Endothelial cell of umbilical vein (primary cell): ENCODE measurements around the gene LRRC14B. TPM values are rescaled to one million over a fixed set of nuclear protein-coding genes. Genes with fewer than 3 reads are reported as not detected.

ENCODE experiments used
- BruUV-seq: library from RNA; stranded (reverse); fragments of 400-500 nt; replicated peaks from 2 replicates; lab custom pipeline; 2021; lab: Mats Ljungman, UMichigan
- CTCF ChIA-PET: fragments of 300-600, 350-600 bp; sonication (Branson Sonifier 250); formaldehyde crosslinking; loops from one replicate; lab custom pipeline; 2021; ENCODE audit warnings: antibody characterized with exemption, inconsistent platforms; lab: Charles Lee
- POLR2A ChIA-PET: fragments of 300-600, 350-600 bp; sonication (Branson Sonifier 250); formaldehyde crosslinking; loops from one replicate; lab custom pipeline; 2021; ENCODE audit warnings: antibody characterized with exemption, inconsistent platforms; lab: Charles Lee
- DNase-seq: peaks from one replicate; pipeline ENCODE4 v3.0.0-alpha.2; 2011; ENCODE audit warnings: low read depth, low spot score
- FAIRE-seq: peaks from 2 replicates; lab custom pipeline; 2011; peaks lifted over from hg19 to GRCh38; lab: Jason Lieb, UNC
- H2AFZ ChIP-seq: 2 replicates; pipeline ENCODE4 v1.6.0; 2012; ENCODE audit warnings: low read depth, low read length, control low read depth, inconsistent platforms
- H3K27ac ChIP-seq: 2 replicates; pipeline ENCODE4 v1.5.1; 2011; ENCODE audit warnings: low read depth, mild to moderate bottlenecking, control low read depth, low read length, moderate library complexity; ENCODE audit not compliant: insufficient read depth
- H3K27me3 ChIP-seq, 2 experiments: 2 replicates each; pipeline versions ENCODE4 v1.6.0 to v1.6.1; 2011; ENCODE audit warnings: low read length in 2 of 2, mixed read lengths in 1 of 2; ENCODE audit not compliant: control insufficient read depth in 2 of 2, insufficient read depth in 2 of 2
- H3K36me3 ChIP-seq, 2 experiments: 2 replicates in 1 of 2; 3 replicates in 1 of 2; pipeline ENCODE4 v1.5.1; 2011; ENCODE audit warnings: low read length in 2 of 2, mild to moderate bottlenecking in 1 of 2, moderate library complexity in 1 of 2; ENCODE audit not compliant: control insufficient read depth in 2 of 2, insufficient read depth in 2 of 2; ENCODE audit errors: extremely low read depth in 1 of 2
- H3K4me1 ChIP-seq: 3 replicates; pipeline ENCODE4 v1.5.1; 2011; ENCODE audit warnings: mild to moderate bottlenecking, low read length; ENCODE audit not compliant: control insufficient read depth, insufficient read depth; ENCODE audit errors: extremely low read depth
- H3K4me2 ChIP-seq: 2 replicates; pipeline ENCODE4 v1.6.1; 2011; ENCODE audit warnings: low read length, control low read depth, mixed read lengths; ENCODE audit not compliant: insufficient read depth
- H3K4me3 ChIP-seq, 3 experiments: fragments of 200-600 bp in 1 of 3; sonication (generic), shearing (Covaris generic) in 1 of 3; replicated peaks in 1 of 3; 2 replicates each; pipeline ENCODE4 v1.5.1; 2011 to 2016; ENCODE audit warnings: control low read depth in 3 of 3, low read length in 3 of 3, mild to moderate bottlenecking in 2 of 3, inconsistent platforms in 1 of 3, low read depth in 1 of 3, moderate library complexity in 1 of 3; ENCODE audit not compliant: insufficient read depth in 1 of 3
- H3K79me2 ChIP-seq: 2 replicates; pipeline ENCODE4 v1.6.0; 2012; ENCODE audit warnings: low read length, inconsistent platforms; ENCODE audit not compliant: control insufficient read depth, insufficient read depth
- H3K9ac ChIP-seq: replicated peaks from 2 replicates; pipeline ENCODE3; 2011; ENCODE audit warnings: low read length, control low read depth; ENCODE audit not compliant: insufficient read depth; ENCODE audit errors: extremely low read depth
- H3K9me1 ChIP-seq: replicated peaks from 3 replicates; pipeline ENCODE4 v1.6.0; 2011; ENCODE audit warnings: mild to moderate bottlenecking, low read length; ENCODE audit not compliant: control insufficient read depth, insufficient read depth; ENCODE audit errors: extremely low read depth
- H3K9me3 ChIP-seq: replicated peaks from 2 replicates; pipeline ENCODE4 v1.5.1; 2012; ENCODE audit warnings: low read length, inconsistent platforms; ENCODE audit not compliant: control insufficient read depth, insufficient read depth
- H4K20me1 ChIP-seq: replicated peaks from 2 replicates; pipeline ENCODE3; 2011; ENCODE audit warnings: mild to moderate bottlenecking, low read length; ENCODE audit not compliant: control insufficient read depth, insufficient read depth; ENCODE audit errors: extremely low read depth
- CTCF ChIP-seq, 2 donors: IDR thresholded peaks; 1 replicate in 1 of 2; 2 replicates in 1 of 2; pipeline ENCODE4 v1.5.1; 2011; ENCODE audit warnings: low read length in 2 of 2, mild to moderate bottlenecking in 2 of 2, moderate library complexity in 2 of 2, control low read depth in 1 of 2, inconsistent platforms in 1 of 2, low read depth in 1 of 2; ENCODE audit not compliant: insufficient read depth in 1 of 2; ENCODE audit errors: extremely low read depth in 1 of 2
- EZH2 ChIP-seq: IDR thresholded peaks from 2 replicates; pipeline ENCODE4 v1.6.1; 2012; ENCODE audit warnings: borderline replicate concordance, low read depth, mild to moderate bottlenecking, moderate library complexity, low read length, inconsistent platforms; ENCODE audit not compliant: severe bottlenecking
- FOS ChIP-seq: IDR thresholded peaks from 2 replicates; pipeline ENCODE4 v1.6.1; 2011; ENCODE audit warnings: mild to moderate bottlenecking, low read length, moderate library complexity, borderline replicate concordance; ENCODE audit not compliant: insufficient read depth
- GATA2 ChIP-seq: IDR thresholded peaks from 2 replicates; pipeline ENCODE4 v1.7.0; 2011; ENCODE audit warnings: low read depth, mild to moderate bottlenecking, moderate library complexity, mixed read lengths, low read length; ENCODE audit not compliant: insufficient read length, insufficient read depth
- JUN ChIP-seq: IDR thresholded peaks from 2 replicates; pipeline ENCODE4 v1.6.1; 2011; ENCODE audit warnings: borderline replicate concordance, low read depth; ENCODE audit not compliant: insufficient read length, insufficient read depth
- MYC ChIP-seq: IDR thresholded peaks from one replicate; pipeline ENCODE4 v1.6.1; 2011; ENCODE audit warnings: mild to moderate bottlenecking, low read depth, low read length
- POLR2A ChIP-seq: IDR thresholded peaks from 2 replicates; pipeline ENCODE4 v1.6.1; 2012; ENCODE audit warnings: low read depth, mild to moderate bottlenecking, control low read depth, low read length
- POLR2AphosphoS5 ChIP-seq: IDR thresholded peaks from 2 replicates; pipeline ENCODE4 v1.6.1; 2012; ENCODE audit warnings: low read depth, mild to moderate bottlenecking, control low read depth, low read length, moderate library complexity; ENCODE audit not compliant: insufficient read depth
- dilution Hi-C: fragments of 300-500 bp; cut with MboI; formaldehyde crosslinking; loops from one replicate; pipeline ENCODE4 v1.15.0; 2019; ENCODE audit warnings: low sequenced_read_pairs; ENCODE audit not compliant: extremely low pct_ligation_motif_present
- intact Hi-C: fragments of 100-400 bp; cut with micrococcal nuclease; formaldehyde crosslinking; loops from one replicate; pipeline ENCODE4 v1.10.0; 2022
- polyA plus RNA-seq, 4 experiments: library from polyadenylated mRNA; depleted of rRNA in 3 of 4; stranded (reverse) in 3 of 4; unstranded in 1 of 4; fragments of >200 nt; gene quantifications; 2 replicates each; pipeline versions ENCODE4 v1.2.1 to v1.2.3, GENCODE V29; 2011 to 2012; ENCODE audit warnings: missing spikeins in 1 of 4
- total RNA-seq: library from RNA; stranded (reverse); gene quantifications from 2 replicates; pipeline ENCODE4 v1.2.3, GENCODE V29; 2021
- TF ChIP-seq, protein P1 (sequence below): IDR thresholded peaks from 2 replicates; pipeline ENCODE4 v1.6.1; 2011; ENCODE audit not compliant: insufficient read depth, insufficient read length

The LRRC14B gene
- total and polyA plus RNA-seq, 2 donors (not counting 3 experiments of a cell fraction or from before 2014, with no cell fraction given): not detected

DNA sequence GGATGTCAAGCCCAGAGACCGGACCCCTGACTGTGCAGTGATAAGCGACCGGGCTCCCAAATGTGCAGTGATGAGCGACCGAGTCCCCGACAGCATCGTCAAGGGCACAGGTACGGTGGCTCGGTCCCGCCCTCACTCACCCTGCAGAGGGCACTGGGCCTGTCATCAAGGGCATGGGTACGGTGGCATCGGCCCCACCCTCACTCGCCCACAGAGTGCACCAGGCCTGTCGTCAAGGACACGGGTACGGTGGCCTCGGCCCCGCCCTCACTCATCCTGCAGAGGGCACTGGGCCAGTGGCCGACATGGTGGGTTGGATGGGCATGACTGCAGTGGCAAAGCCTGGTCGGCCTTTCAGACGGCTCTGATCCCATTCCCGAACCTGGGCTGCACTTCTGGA lies 9.7 kb upstream of the LRRC14B start:
- no TSS peak for BruUV-seq
- Histone ChIP-seq H3K27me3 (peaks cover 8 to 10% of the 10 kb centered on the region in 2 experiments), H4K20me1 (no peaks in the 10 kb centered on the region), H3K4me3 (no peak overlapping the region), H3K79me2 (no peaks in the 10 kb centered on the region), H3K36me3 (no peaks in the 10 kb centered on the region), H3K4me2 (no peak overlapping the region), H3K4me1 (no peaks in the 10 kb centered on the region), H2AFZ (no peak overlapping the region), H3K9me3 (no peaks in the 10 kb centered on the region), H3K27ac (no peak overlapping the region), H3K9me1 (no peaks in the 10 kb centered on the region), H3K9ac (no peak overlapping the region)
- dilution Hi-C loops (no loop called here), intact Hi-C loops (no loop called here)
- ChIA-PET CTCF (no interaction called here), POLR2A (no interaction called here)
- TF ChIP-seq MYC (no peak), FOS (no peak), JUN (no peak), POLR2A (no peak)
- TF ChIP-seq, protein P1, sequence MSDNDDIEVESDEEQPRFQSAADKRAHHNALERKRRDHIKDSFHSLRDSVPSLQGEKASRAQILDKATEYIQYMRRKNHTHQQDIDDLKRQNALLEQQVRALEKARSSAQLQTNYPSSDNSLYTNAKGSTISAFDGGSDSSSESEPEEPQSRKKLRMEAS: no peak
- FAIRE-seq (no peak), DNase-seq (no peak)

- Histone ChIP-seq H3K9me1 (no peaks in the 10 kb centered on the region), H3K79me2 (no peaks in the 10 kb centered on the region), H3K36me3 (no peaks in the 10 kb centered on the region), H3K27ac (no peak overlapping the region), H2AFZ (no peak overlapping the region), H3K4me2 (no peak overlapping the region), H4K20me1 (no peaks in the 10 kb centered on the region), H3K9me3 (no peaks in the 10 kb centered on the region), H3K27me3 (peaks cover 8 to 10% of the 10 kb centered on the region in 2 experiments), H3K9ac (no peak overlapping the region), H3K4me3 (no peak overlapping the region), H3K4me1 (no peaks in the 10 kb centered on the region)
- CTCF ChIA-PET: no interaction called here
- dilution Hi-C loops: no loop called here
- intact Hi-C loops: no loop called here
- no peak for FAIRE-seq
- no peak for DNase-seq
- POLR2A ChIA-PET: no interaction called here
- BruUV-seq: no TSS peak
- TF ChIP-seq POLR2AphosphoS5: no peak
- TF ChIP-seq, protein P1: no peak
- TF ChIP-seq GATA2: no peak
- no peak for TF ChIP-seq JUN
- TF ChIP-seq FOS: no peak
- TF ChIP-seq CTCF (IDR thresholded peaks at IDR 0.05; ENCODE audit: extremely low read depth in 1 of 2, insufficient read depth in 1 of 2, low read depth in 1 of 2, low read length in 2 of 2): no peak
- no peak for TF ChIP-seq POLR2A
- no peak for TF ChIP-seq MYC
- TF ChIP-seq EZH2: no peak
These were observed 9.2 kb upstream of the LRRC14B start for GRCh38 chr5:182126-182525.
